GM12873 (cell line): ENCODE measurements around the gene FFAR2.

Experiments used
- TF ChIP-seq, protein P1 (sequence below): IDR thresholded peaks from 2 replicates; pipeline ENCODE4 v1.5.1; 2012; ENCODE audit warnings: low read depth, mild to moderate bottlenecking, moderate library complexity, low read length, control low read depth; ENCODE audit not compliant: insufficient read depth; ENCODE audit errors: missing control alignments

The FFAR2 gene

DNA sequence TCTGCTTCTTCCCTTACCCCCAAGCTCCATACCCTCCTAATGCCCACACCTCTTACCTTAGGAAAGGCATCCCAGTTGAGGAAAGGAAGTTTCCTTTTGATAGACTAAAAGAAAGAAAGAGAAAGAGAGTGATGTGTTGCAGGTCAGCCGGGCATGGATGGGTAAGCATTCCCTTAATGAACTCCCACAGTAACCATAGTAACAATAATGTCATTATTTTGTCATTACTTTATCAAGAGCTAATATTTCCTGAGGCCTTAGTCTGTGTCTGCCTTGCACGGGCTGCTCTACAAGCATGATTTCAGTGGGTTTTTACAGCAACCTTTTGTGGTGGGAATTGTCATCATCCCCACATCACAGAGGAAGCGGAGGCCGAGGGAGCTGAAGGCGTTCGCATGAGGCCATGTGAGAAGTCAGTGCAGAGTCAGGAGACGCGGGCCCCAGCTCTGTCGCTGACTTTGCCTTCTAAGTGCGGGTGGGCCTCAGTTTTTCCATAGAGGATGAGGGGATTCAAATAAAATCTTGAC lies 39.7 kb downstream of the FFAR2 start:
- TF ChIP-seq, protein P1, sequence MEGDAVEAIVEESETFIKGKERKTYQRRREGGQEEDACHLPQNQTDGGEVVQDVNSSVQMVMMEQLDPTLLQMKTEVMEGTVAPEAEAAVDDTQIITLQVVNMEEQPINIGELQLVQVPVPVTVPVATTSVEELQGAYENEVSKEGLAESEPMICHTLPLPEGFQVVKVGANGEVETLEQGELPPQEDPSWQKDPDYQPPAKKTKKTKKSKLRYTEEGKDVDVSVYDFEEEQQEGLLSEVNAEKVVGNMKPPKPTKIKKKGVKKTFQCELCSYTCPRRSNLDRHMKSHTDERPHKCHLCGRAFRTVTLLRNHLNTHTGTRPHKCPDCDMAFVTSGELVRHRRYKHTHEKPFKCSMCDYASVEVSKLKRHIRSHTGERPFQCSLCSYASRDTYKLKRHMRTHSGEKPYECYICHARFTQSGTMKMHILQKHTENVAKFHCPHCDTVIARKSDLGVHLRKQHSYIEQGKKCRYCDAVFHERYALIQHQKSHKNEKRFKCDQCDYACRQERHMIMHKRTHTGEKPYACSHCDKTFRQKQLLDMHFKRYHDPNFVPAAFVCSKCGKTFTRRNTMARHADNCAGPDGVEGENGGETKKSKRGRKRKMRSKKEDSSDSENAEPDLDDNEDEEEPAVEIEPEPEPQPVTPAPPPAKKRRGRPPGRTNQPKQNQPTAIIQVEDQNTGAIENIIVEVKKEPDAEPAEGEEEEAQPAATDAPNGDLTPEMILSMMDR = no peak

DNA sequence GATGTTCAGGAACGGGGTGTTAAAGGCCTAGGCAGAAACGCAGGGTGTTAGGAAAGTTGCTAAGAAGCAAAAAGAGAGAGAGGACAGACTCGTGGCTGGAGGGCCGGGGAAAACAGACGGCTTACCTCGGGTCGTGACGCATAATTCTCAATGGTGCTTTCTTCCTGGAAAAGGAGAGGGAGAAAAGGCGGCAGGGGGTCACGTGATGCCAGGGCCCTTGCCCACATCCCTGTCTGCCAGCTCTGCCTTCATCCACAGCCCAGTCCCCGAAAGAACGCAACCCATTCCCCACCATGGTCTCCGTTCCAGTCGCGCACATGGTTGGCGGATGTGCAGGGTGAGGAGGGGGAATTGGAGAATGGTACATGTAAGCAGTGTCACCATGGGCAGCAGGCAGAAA lies 40.6 kb downstream of the FFAR2 start:
- TF ChIP-seq, protein P1 = no peak

DNA sequence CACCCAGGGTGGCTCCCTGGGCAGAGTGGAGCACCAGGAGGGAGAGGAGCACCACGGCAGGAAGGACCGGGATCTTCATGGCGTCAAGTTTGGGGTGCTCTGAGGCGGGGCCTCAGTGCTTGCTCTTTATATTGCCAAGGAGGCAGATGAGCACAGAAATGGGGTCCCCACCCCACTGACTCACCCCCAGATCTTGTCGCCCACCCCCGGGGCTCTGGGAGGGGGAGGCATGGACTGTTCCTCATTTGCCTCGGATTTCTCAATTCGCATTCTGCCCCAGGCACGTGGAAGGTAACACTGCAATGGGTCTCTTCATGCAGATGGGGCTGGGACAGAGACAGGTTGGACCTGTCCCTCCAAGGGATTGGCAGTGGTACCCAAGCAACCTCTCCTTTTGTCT lies 42.3 kb downstream of the FFAR2 start, which contains the start of gene KRTDAP:
TSS of gene KRTDAP (minus strand) at position 101 of the 400 bp plus-strand sequence. CDS start at position 79, 22 bp downstream.
- TF ChIP-seq, protein P1 = no peak

DNA sequence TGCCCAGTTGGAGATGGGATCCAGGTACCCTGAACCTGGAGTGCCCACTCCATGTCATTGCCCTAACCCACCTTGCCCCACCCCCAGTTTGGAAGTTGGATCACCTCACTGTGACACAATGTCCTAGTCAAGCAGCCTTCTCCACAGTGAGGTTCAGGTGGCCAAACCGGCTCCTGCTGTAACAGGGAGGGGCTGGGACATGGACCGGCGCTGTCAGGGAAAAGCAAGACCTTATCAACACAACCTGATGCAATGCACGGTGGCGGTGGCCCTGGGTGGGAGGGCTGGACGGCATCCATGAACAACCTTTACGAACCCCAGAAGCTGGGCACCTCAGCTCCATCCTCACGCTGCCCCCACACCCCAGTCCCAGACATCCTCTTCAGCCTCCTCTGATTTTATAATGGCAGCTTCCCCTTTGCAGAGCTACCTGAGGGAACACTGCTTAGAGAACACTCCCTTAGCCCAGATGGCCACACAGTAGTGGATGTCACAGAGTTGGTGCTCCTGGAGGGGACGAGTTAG lies 43.8 kb downstream of the FFAR2 start:
- TF ChIP-seq, protein P1 = no peak

DNA sequence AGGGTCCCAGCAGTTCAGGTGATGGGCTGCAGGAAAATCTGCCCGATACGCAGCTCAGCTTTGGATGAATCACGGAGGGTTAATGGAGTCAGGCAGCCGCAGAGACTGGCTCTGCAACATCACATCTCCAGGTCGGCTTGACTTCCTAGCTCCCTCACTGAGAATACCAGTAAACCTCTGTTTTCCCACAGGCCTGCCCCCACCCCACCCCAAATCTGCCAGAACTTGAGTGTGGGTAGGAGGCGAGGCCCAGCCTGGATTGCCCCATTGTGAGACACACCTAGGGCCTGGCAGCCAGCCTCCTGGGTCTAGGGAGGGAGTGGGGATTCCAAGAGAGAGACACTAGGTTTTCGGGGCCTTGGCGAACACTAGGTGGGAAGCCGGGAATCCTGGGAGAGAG lies 45.9 kb downstream of the FFAR2 start:
- TF ChIP-seq, protein P1 = no peak

DNA sequence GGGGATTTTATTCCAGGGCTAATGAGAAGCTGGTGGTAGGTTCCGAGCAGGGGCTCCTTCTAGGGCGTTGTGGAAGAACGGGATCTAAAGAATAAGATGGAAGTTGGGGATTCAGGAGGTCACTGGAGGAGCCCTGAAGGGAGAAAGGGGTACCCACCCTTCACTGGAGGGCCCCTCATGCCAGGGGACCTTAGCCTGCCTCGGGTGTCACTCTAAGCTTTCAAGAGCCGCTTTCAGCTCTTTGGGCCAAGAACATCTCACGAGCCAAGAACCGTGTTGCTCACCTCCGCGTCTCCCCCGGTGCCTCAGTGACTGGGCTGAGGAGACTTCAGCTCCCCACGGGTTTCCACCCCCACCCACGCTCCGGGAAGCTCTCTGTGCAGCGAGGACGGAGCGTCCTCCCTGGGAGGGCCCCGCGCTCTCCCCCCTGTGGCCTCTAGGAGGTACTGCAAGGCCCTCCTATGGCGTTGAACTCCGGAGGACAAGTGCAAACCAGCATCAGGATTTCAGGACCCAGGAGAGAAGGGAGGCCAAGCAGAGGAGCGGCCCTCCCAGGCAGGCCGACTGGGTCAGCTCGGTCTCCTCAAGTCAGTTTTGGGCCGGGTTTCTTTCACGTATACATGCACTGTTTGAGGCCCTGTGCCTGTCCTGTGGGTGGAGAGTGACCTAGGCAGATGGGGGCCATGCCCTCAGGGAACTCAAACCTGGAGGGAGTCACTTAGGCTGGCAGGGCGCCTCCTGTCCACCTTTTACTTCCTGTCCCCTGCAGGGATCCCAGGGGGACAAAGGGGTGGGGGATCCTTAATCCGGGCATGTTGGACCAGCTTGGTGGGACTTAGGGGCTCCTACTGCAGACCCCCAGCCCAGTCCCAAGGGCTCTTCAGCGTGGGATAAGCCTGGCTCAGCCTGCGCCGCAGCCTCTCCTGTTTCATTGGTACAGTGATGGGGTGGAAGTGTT lies 47.3 kb downstream of the FFAR2 start:
- TF ChIP-seq, protein P1 = peak; percentile 99

DNA sequence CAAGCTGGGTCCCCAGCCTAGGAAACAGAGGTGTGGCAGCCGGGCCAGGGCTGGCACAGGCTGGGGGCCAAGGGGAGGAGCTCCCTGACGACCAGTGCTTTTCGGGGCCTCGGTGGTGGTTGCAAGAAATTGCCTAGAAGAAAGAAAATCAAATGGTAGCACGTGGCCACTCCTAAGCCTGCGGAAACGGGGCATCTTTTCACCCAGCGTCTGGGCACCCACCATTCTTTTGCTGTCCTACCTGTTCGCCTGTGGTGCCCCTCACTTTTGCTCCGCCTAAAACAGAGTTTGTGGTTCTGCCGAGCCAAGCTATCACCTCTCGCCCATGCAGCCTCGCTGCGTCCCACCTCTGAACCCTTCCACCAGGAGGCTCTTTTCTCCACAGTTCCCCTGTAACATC lies 49.3 kb downstream of the FFAR2 start:
- TF ChIP-seq, protein P1 = no peak
